ENCODE measurements around the gene KIF3A.

GRCh38 chr5:132779961-132780360 is 42.6 kb upstream of the KIF3A start:
- no peak for TF ChIP-seq CTCF (IDR thresholded peaks at IDR 0.05)
- no peak for TF ChIP-seq EP300 (IDR thresholded peaks at IDR 0.05)
